Ectodermal cell (in vitro differentiated cells): ENCODE data around the gene OR52A5.

ENCODE experiments used
- H3K27ac ChIP-seq: 2 replicates; pipeline ENCODE4 v1.7.0; 2013; ENCODE audit warnings: mild to moderate bottlenecking, low read depth, low read length; ENCODE audit not compliant: insufficient read depth, poor library complexity, severe bottlenecking
- H3K27me3 ChIP-seq: 2 replicates; pipeline ENCODE4 v1.7.0; 2013; ENCODE audit warnings: mild to moderate bottlenecking, low read length; ENCODE audit not compliant: insufficient read depth, control insufficient read depth, poor library complexity, severe bottlenecking
- H3K36me3 ChIP-seq: one replicate; pipeline ENCODE4 v1.7.0; 2013; ENCODE audit warnings: low read length; ENCODE audit not compliant: control insufficient read depth, insufficient read depth
- H3K4me1 ChIP-seq: one replicate; pipeline ENCODE4 v1.7.0; 2013; ENCODE audit warnings: low read length; ENCODE audit not compliant: control insufficient read depth, insufficient read depth
- H3K4me3 ChIP-seq: 2 replicates; pipeline ENCODE4 v1.7.0; 2013; ENCODE audit warnings: low read depth, low read length, control low read depth; ENCODE audit not compliant: insufficient read depth
- H3K9me3 ChIP-seq: 2 replicates; pipeline ENCODE4 v1.7.0; 2013; ENCODE audit warnings: mild to moderate bottlenecking, low read length, moderate library complexity; ENCODE audit not compliant: control insufficient read depth
- WGBS, 2 experiments: methylation state at CpG; one replicate each; pipeline ENCODE4 v1.1.7; 2013; ENCODE audit warnings: missing lambda C conversion rate in 2 of 2; 5-methylcytosine and 5-hydroxymethylcytosine counted together

OR52A5 gene

GRCh38 chr11:5118893-5119292 lies 19.3 kb downstream of the OR52A5 start:
- Histone ChIP-seq H3K36me3 (no peaks in the 10 kb centered on the region), H3K4me1 (no peaks in the 10 kb centered on the region), H3K27me3 (no peaks in the 10 kb centered on the region), H3K4me3 (no peak overlapping the region), H3K9me3 (no peaks in the 10 kb centered on the region), H3K27ac (no peak overlapping the region)
- WGBS, 2 experiments: no CpG with 5 or more reads among the region's 1 CpG

- Histone ChIP-seq H3K27me3 (no peaks in the 10 kb centered on the region), H3K36me3 (no peaks in the 10 kb centered on the region), H3K4me3 (no peak overlapping the region)
Measured at GRCh38 chr11:5117588-5117987, 20.6 kb downstream of the OR52A5 start.

GRCh38 chr11:5115339-5115738 lies 22.8 kb downstream of the OR52A5 start:
- Histone ChIP-seq H3K9me3 (no peaks in the 10 kb centered on the region), H3K36me3 (no peaks in the 10 kb centered on the region), H3K4me3 (no peak overlapping the region), H3K27me3 (no peaks in the 10 kb centered on the region), H3K4me1 (no peaks in the 10 kb centered on the region), H3K27ac (no peak overlapping the region)
- WGBS, 2 experiments: 87 to 93% methylated on average over 3 of the region's 3 CpGs

More at GRCh38 chr11:5117588-5117987, 20.6 kb downstream of the OR52A5 start:
- H3K4me1 ChIP-seq: no peaks in the 10 kb centered on the region
- no peak overlapping the region for H3K27ac ChIP-seq
- H3K9me3 ChIP-seq: no peaks in the 10 kb centered on the region

GRCh38 chr11:5107285-5107684 lies 30.9 kb downstream of the OR52A5 start:
- no peaks in the 10 kb centered on the region for H3K27me3 ChIP-seq
- no peaks in the 10 kb centered on the region for H3K36me3 ChIP-seq
- 85 to 90% methylated on average over 3 of the region's 3 CpGs for WGBS, 2 experiments
- H3K27ac ChIP-seq: no peak overlapping the region
- no peak overlapping the region for H3K4me3 ChIP-seq
- no peaks in the 10 kb centered on the region for H3K9me3 ChIP-seq
- no peaks in the 10 kb centered on the region for H3K4me1 ChIP-seq

GRCh38 chr11:5103066-5103465 lies 35.1 kb downstream of the OR52A5 start:
- no peaks in the 10 kb centered on the region for H3K4me1 ChIP-seq
- no peak overlapping the region for H3K4me3 ChIP-seq
- H3K36me3 ChIP-seq: no peaks in the 10 kb centered on the region
- H3K27me3 ChIP-seq: no peaks in the 10 kb centered on the region
- no peaks in the 10 kb centered on the region for H3K9me3 ChIP-seq
- H3K27ac ChIP-seq: no peak overlapping the region

GRCh38 chr11:5102246-5102645 lies 35.9 kb downstream of the OR52A5 start:
- Histone ChIP-seq H3K36me3 (no peaks in the 10 kb centered on the region), H3K4me1 (no peaks in the 10 kb centered on the region), H3K4me3 (no peak overlapping the region), H3K27me3 (no peaks in the 10 kb centered on the region), H3K27ac (no peak overlapping the region), H3K9me3 (no peaks in the 10 kb centered on the region)
- 87 to 95% methylated on average over 2 of the region's 2 CpGs for WGBS, 2 experiments

- WGBS, 2 experiments: 88 to 100% methylated on average over 1 of the region's 2 CpGs
- Histone ChIP-seq H3K36me3 (no peaks in the 10 kb centered on the region), H3K4me3 (no peak overlapping the region), H3K9me3 (no peaks in the 10 kb centered on the region), H3K4me1 (no peaks in the 10 kb centered on the region), H3K27me3 (no peaks in the 10 kb centered on the region), H3K27ac (no peak overlapping the region)
Measured at GRCh38 chr11:5096011-5096410, 42.1 kb downstream of the OR52A5 start.

- H3K27me3 ChIP-seq: no peaks in the 10 kb centered on the region
- 89 to 96% methylated on average over 6 of the region's 8 CpGs for WGBS, 2 experiments
- no peak overlapping the region for H3K4me3 ChIP-seq
- H3K4me1 ChIP-seq: no peaks in the 10 kb centered on the region
- no peaks in the 10 kb centered on the region for H3K36me3 ChIP-seq
- no peak overlapping the region for H3K27ac ChIP-seq
- H3K9me3 ChIP-seq: no peaks in the 10 kb centered on the region
Measured at GRCh38 chr11:5092821-5093585, 45.2 kb downstream of the OR52A5 start.

GRCh38 chr11:5090668-5091067 lies 47.5 kb downstream of the OR52A5 start:
- no peak overlapping the region for H3K4me3 ChIP-seq
- no peaks in the 10 kb centered on the region for H3K9me3 ChIP-seq
- no peak overlapping the region for H3K27ac ChIP-seq
- 91 to 93% methylated on average over 1 of the region's 1 CpG for WGBS, 2 experiments
- H3K4me1 ChIP-seq: no peaks in the 10 kb centered on the region
- H3K27me3 ChIP-seq: no peaks in the 10 kb centered on the region
- H3K36me3 ChIP-seq: no peaks in the 10 kb centered on the region

GRCh38 chr11:5088556-5088955 lies 49.6 kb downstream of the OR52A5 start:
- no peaks in the 10 kb centered on the region for H3K36me3 ChIP-seq
- H3K4me3 ChIP-seq: no peak overlapping the region
- no peaks in the 10 kb centered on the region for H3K4me1 ChIP-seq
- no peaks in the 10 kb centered on the region for H3K27me3 ChIP-seq
- no peak overlapping the region for H3K27ac ChIP-seq
- H3K9me3 ChIP-seq: no peaks in the 10 kb centered on the region

- Histone ChIP-seq H3K36me3 (no peaks in the 10 kb centered on the region), H3K9me3 (no peaks in the 10 kb centered on the region), H3K27ac (no peak overlapping the region), H3K4me3 (no peak overlapping the region), H3K27me3 (no peaks in the 10 kb centered on the region), H3K4me1 (no peaks in the 10 kb centered on the region)
Measured at GRCh38 chr11:5083602-5084001, 54.6 kb downstream of the OR52A5 start.
